Fibroblast of the aortic adventitia (primary cell): ENCODE measurements around the gene NKX1-1. TPM values are rescaled to one million over a fixed set of nuclear protein-coding genes. Genes with fewer than 3 reads are reported as not detected.
"Not testable (repeated sequence)": the region's sequence is repeated elsewhere in the genome, so short reads cannot be mapped to it uniquely, and the experiment has no call there.

Experiments used
- DNase-seq: peaks from one replicate; pipeline ENCODE4 v3.0.0-alpha.2; 2010; ENCODE audit warnings: low read depth
- H3K4me3 ChIP-seq: 2 replicates; pipeline ENCODE4 v1.5.1; 2011; ENCODE audit warnings: low read depth, mild to moderate bottlenecking, control low read depth, low read length, moderate library complexity
- CTCF ChIP-seq: IDR thresholded peaks from 2 replicates; pipeline ENCODE4 v1.5.1; 2011; ENCODE audit warnings: mild to moderate bottlenecking, low read length, control low read depth, inconsistent platforms; ENCODE audit not compliant: insufficient read depth
- total RNA-seq: library from RNA; depleted of rRNA; stranded (reverse); fragments of >200 nt; gene quantifications from 2 replicates; pipeline ENCODE4 v1.2.3, GENCODE V29; 2012; ENCODE audit warnings: low replicate concordance

NKX1-1 gene
- total RNA-seq, 1 donor = not detected

- no peak overlapping the region for H3K4me3 ChIP-seq
- DNase-seq = no peak
- TF ChIP-seq CTCF = no peak
These were observed 43.2 kb upstream of the NKX1-1 start for GRCh38 chr4:1449475-1449832.

GRCh38 chr4:1448589-1449420 lies 42.6 kb upstream of the NKX1-1 start:
- no peak overlapping the region for H3K4me3 ChIP-seq
- no peak for DNase-seq
- no peak for TF ChIP-seq CTCF

DNA sequence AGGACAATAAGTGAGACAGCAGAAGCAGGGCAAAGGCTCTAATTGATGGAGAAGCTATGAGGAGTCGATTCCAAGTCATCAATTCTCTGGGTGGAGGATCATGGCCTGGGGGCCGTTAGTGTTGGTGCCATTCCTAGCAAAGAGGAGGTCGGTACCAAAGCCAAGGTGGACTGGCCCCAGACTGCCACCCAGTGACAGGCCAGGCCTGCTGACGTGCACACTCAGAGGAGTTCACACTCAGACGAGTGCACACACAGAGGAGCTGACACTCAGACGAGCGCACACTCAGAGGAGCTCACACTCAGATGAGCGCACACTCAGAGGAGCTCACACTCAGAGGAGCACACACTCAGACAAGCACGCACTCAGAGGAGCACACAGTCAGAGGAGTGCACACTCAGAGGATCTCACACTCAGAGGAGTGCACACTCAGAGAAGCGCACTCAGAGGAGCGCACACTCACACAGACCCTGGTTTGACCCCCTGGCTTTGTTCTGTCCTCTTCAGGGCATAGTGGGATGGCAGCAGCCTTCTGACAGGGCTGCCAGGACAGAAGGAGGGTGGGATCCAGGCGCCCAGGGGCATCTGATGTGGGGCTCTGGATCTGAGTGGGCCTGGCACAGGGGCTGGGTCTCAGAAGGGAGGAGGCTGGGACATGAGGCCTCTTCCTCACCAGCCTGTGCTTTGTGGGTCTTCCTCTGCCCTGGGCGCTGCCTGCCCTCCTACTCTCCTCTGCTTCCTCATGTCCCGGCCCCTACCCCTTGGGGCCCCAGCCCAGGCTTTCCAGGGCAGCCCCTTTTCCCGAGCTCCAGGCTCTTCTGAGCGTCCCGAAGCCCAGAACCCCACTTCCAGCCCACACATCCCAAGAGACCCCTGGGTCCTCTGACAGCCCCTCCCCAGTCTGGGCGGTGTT lies 41.7 kb upstream of the NKX1-1 start:
- no peak for TF ChIP-seq CTCF
- no peak for DNase-seq
- no peak overlapping the region for H3K4me3 ChIP-seq

- H3K4me3 ChIP-seq = no peak overlapping the region
- no peak for DNase-seq
- TF ChIP-seq CTCF = no peak
These were observed 40.5 kb upstream of the NKX1-1 start for GRCh38 chr4:1446502-1447386.

GRCh38 chr4:1445716-1446445 lies 39.6 kb upstream of the NKX1-1 start:
- no peak for DNase-seq
- no peak overlapping the region for H3K4me3 ChIP-seq
- no peak for TF ChIP-seq CTCF

DNA sequence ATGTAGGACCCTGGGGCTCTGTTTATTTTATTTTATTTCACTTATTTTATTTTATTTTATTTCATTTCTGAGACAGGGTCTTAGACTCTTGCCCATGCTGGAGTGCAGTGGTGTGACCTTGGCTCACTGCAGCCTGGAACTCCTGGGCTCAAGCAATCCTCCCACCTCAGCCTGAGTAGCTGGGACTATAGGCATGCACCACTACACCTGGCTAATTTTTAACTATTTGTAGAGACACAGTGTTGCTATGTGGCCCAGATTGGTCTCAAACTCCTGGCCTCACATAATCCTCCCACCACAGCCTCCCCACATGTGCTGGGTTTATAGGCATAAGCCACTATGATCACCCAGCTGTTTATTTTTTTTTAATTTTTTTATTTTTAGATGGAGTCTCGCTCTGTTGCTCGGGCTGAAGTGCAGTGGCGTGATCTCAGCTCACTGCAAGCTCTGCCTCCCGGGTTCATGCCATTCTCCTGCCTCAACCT lies 37.5 kb upstream of the NKX1-1 start:
- not testable (repeated sequence) for DNase-seq, H3K4me3 ChIP-seq
